Activated CD4-positive, alpha-beta memory T cell treated with anti-CD3 and anti-CD28 coated beads for 36 hours (primary cell): ENCODE measurements around the gene DUSP19. TPM values are rescaled to one million over a fixed set of nuclear protein-coding genes. Genes with fewer than 3 reads are reported as not detected.

Source experiments
- CTCF ChIA-PET: fragments of 350-600 bp; sonication (Branson Sonifier 250); formaldehyde crosslinking; loops from one replicate; lab custom pipeline; 2021; ENCODE audit warnings: antibody characterized with exemption, inconsistent platforms; lab: Charles Lee
- POLR2A ChIA-PET: fragments of 350-600 bp; sonication (Branson Sonifier 250); formaldehyde crosslinking; loops from one replicate; lab custom pipeline; 2021; ENCODE audit warnings: antibody characterized with exemption; lab: Charles Lee
- DNase-seq: peaks from one replicate; pipeline ENCODE4 v3.0.0-alpha.2; 2020
- H3K27ac Mint-ChIP-seq: one replicate; pipeline ENCODE4 v1.8.0; 2021; ENCODE audit warnings: mixed read lengths
- H3K27me3 Mint-ChIP-seq: one replicate; pipeline ENCODE4 v1.8.0; 2021; ENCODE audit warnings: mixed read lengths
- H3K36me3 Mint-ChIP-seq: one replicate; pipeline ENCODE4 v1.8.0; 2021; ENCODE audit warnings: mixed read lengths
- H3K4me1 Mint-ChIP-seq: one replicate; pipeline ENCODE4 v1.8.0; 2021; ENCODE audit warnings: low read depth, mixed read lengths
- H3K4me3 Mint-ChIP-seq: one replicate; pipeline ENCODE4 v1.8.0; 2021; ENCODE audit warnings: mild to moderate bottlenecking, mixed read lengths
- H3K9me3 Mint-ChIP-seq: one replicate; pipeline ENCODE4 v1.8.0; 2021; ENCODE audit warnings: mixed read lengths
- intact Hi-C: fragments of 100-400 bp; cut with micrococcal nuclease; formaldehyde crosslinking; loops from one replicate; pipeline ENCODE4 v1.15.1; 2023
- total RNA-seq, 2 experiments: library from RNA; stranded (reverse); gene quantifications; one replicate each; pipeline ENCODE4 v1.2.3, GENCODE V29; 2021

The DUSP19 gene, protein sequence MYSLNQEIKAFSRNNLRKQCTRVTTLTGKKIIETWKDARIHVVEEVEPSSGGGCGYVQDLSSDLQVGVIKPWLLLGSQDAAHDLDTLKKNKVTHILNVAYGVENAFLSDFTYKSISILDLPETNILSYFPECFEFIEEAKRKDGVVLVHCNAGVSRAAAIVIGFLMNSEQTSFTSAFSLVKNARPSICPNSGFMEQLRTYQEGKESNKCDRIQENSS
- 1 to 10 TPM; 2.1 to 2.7 TPM for total RNA-seq

DNA sequence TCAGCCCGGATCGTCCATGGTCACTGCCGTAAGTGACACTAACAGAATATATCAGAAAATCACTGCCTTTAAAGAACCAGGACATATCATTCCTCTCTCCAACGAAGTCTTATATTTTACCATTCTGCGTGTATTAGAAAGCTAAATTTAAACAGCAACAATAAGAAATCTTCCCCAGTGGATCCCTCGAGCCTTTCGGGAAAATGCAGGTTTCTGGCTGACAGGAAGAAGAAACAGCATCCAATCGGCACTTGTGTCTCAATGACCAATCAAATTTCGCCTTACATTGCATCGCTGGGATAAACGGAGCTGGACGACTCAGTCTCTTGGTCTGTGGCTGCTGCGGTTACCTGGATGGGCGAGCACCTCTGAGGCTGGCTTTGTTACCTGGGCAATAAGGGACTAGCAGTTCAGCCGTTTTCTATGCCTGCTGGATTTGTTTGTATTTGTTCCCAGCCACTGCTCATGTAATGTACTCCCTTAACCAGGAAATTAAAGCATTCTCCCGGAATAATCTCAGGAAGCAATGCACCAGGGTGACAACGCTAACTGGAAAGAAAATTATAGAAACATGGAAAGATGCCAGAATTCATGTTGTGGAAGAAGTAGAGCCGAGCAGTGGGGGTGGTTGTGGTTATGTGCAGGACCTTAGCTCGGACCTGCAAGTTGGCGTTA lies at the start of gene DUSP19:
Gene DUSP19 (plus strand): TSS at position 284 of the 675 bp plus-strand sequence. CDS start 187 bp downstream, at position 471.
- Mint-ChIP-seq H3K9me3 (no peaks in the 10 kb centered on the region), H3K27ac (peak within 1 kb of the TSS; percentile 40), H3K36me3 (no peaks in the 10 kb centered on the region), H3K27me3 (no peaks in the 10 kb centered on the region), H3K4me1 (peaks cover 7% of the 10 kb centered on the region), H3K4me3 (peak within 1 kb of the TSS; percentile 86)
- DNase-seq = peak; percentile 93
- CTCF ChIA-PET = interaction anchor here (1.0 kb wide), 1 partner anchor 29 kb away, joined by 4 read pairs; no protein-coding TSS in a partner anchor
- intact Hi-C loops = loop anchor here (1.0 kb wide), 3 partner anchors 16 to 46 kb away; partner anchors contain the start of genes NCKAP1 and NUP35
- POLR2A ChIA-PET = no interaction called here

DNA sequence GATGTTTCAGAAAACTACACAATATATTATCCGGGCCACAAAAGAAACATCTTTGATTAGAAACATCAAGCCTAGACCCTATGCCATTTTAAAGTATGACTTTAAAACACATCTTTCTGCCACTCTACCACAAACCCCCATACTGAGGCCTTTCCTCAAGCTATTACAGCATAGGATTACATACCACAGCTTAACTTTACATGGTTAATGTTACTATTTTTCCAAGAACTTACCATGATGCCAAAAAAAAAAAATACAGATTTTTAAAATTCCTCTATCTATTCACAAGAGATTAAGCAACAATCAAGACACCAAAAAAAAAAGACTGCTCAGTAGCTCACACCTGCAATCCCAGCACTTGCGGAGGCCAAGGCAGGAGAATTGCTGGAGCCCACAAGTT lies 49.3 kb upstream of the DUSP19 start:
- intact Hi-C loops = no loop called here
- no peak for DNase-seq
- POLR2A ChIA-PET = no interaction called here
- Mint-ChIP-seq H3K9me3 (no peaks in the 10 kb centered on the region), H3K27me3 (peaks cover 17% of the 10 kb centered on the region), H3K4me1 (no peaks in the 10 kb centered on the region), H3K36me3 (no peaks in the 10 kb centered on the region), H3K27ac (no peak overlapping the region), H3K4me3 (no peak overlapping the region)
- CTCF ChIA-PET = interaction anchor here (0.7 kb wide), 1 partner anchor 39 kb away, joined by 5 read pairs; no protein-coding TSS in a partner anchor

DNA sequence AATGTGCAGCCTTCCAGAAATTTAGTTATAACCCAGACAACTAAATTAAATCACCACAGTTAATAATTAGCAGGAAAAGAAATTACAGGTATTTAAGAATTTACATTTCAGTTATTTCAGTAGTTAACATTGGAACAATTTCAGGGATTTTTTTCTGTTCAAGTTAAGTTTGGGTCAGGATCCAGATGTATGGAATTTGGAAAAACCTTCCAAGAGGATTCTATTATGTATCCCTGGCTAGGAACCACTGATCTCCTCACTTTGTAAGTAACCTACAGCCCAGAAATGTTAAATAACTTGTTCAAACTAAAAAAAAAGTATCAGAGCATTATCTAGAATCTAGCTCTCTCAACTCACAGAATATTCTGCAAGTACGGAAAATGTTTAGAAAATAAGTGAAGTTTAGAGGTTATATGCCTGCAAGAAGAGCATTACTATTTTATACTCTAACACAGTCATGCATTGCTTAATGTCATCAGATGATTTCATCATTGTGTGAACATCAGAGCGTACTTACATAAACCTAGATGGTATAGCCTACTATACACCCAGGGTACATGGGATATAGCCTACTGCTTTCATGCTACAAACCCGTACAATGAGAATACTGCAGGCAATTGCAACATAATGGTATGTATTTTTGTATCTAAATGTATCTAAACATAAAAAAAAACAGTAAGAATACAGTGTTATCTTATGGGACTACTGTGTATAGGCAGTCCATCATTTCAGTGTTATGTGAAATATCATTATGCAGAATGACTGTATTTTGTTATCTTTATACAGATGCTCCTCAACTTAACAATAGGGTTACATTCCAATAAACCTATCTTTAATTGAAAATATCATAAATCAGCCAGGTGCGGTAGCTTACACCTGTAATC lies 46.4 kb upstream of the DUSP19 start:
- Mint-ChIP-seq H3K36me3 (no peaks in the 10 kb centered on the region), H3K27me3 (peaks cover 30% of the 10 kb centered on the region), H3K4me1 (peaks cover 22% of the 10 kb centered on the region), H3K9me3 (no peaks in the 10 kb centered on the region), H3K4me3 (no peak overlapping the region), H3K27ac (no peak overlapping the region)
- POLR2A ChIA-PET = no interaction called here
- CTCF ChIA-PET = interaction anchor here (1.2 to 1.4 kb wide), 2 partner anchors 10 to 53 kb away, joined by 3 read pairs; no protein-coding TSS in a partner anchor
- intact Hi-C loops = no loop called here
- DNase-seq = no peak

DNA sequence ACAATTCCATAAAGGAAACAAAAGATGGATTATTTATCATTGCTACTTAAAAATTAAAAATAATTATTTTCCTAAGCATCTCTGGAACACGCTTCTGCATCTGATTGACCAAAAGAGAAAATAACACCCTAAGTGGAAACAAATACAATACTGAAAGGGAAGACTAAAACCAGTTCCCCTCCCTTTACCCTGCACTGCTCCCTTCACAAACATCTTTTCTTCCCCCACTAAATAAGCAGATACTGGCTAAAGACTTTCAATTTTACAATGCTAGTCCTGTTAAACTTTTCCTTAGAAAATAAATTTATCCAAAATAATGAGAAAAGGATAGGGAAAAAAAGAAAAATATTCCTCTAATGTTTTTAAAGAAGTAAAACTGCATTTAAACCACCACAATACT lies 44.6 kb upstream of the DUSP19 start:
- Mint-ChIP-seq H3K4me1 (peaks cover 27% of the 10 kb centered on the region), H3K27me3 (peaks cover 34% of the 10 kb centered on the region), H3K9me3 (no peaks in the 10 kb centered on the region), H3K27ac (no peak overlapping the region), H3K4me3 (no peak overlapping the region), H3K36me3 (no peaks in the 10 kb centered on the region)
- ChIA-PET POLR2A (no interaction called here), CTCF (interaction anchor here (1.4 kb wide), 1 partner anchor 55 kb away, joined by 3 read pairs; no protein-coding TSS in a partner anchor)
- no peak for DNase-seq
- intact Hi-C loops = no loop called here

DNA sequence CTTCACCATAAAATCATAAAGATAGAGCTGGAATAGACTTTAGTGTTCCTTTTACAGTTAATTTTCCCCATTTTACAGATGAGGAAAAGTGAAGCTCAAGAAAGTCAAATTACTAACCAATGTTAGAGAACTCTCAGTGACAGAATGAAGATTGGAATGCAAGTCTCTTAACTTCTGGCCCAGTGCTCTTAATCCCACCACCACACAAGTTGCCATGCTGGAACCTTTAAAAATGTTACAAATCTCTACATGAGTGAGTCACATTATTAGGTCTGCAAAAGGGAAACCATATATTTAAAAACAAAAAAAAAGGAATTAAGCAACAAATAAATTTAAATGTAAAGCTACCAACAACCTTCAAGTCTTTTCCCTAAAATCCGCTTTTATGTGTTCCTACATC lies 43.7 kb upstream of the DUSP19 start:
- Mint-ChIP-seq H3K36me3 (no peaks in the 10 kb centered on the region), H3K27ac (no peak overlapping the region), H3K4me1 (peaks cover 28% of the 10 kb centered on the region), H3K4me3 (no peak overlapping the region), H3K9me3 (no peaks in the 10 kb centered on the region), H3K27me3 (peaks cover 35% of the 10 kb centered on the region)
- DNase-seq = no peak
- ChIA-PET POLR2A (no interaction called here), CTCF (no interaction called here)
- intact Hi-C loops = loop anchor here (5.0 kb wide), 1 partner anchor 83 kb away; no protein-coding TSS in a partner anchor

DNA sequence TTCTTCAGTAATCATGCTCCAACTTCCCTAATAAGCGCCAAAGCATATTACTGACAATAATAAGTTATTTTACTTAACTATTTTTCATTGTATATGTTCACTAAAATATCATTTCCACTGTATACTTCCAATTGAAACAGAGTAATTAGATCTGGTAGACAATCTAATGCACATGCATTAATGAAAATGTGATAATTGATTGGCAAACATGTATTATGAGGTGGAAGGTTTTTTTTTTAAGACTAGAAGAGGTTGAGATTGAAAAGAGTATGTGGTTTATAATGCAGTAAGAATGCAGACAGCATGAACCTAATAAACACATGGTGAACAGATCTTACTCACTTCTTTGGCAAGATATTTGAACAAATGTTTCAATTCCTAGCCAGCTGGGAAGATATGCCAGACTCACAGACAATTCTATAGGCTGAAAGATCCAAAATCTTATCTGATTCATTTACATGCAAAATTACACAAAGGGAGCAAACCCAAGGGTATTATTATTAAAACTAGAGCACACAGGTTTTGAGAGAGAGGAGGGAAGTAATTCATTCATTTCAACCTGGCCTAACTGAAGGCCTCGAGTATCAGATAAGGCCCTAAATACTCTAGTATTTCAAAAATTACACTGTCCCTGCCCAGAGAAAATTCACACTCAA lies 43.1 kb upstream of the DUSP19 start:
- Mint-ChIP-seq H3K27me3 (peaks cover 32% of the 10 kb centered on the region), H3K36me3 (no peaks in the 10 kb centered on the region), H3K9me3 (no peaks in the 10 kb centered on the region), H3K4me1 (peaks cover 28% of the 10 kb centered on the region), H3K4me3 (no peak overlapping the region), H3K27ac (no peak overlapping the region)
- intact Hi-C loops = loop anchor here (5.0 kb wide), 1 partner anchor 83 kb away; no protein-coding TSS in a partner anchor
- ChIA-PET CTCF (no interaction called here), POLR2A (no interaction called here)
- no peak for DNase-seq

DNA sequence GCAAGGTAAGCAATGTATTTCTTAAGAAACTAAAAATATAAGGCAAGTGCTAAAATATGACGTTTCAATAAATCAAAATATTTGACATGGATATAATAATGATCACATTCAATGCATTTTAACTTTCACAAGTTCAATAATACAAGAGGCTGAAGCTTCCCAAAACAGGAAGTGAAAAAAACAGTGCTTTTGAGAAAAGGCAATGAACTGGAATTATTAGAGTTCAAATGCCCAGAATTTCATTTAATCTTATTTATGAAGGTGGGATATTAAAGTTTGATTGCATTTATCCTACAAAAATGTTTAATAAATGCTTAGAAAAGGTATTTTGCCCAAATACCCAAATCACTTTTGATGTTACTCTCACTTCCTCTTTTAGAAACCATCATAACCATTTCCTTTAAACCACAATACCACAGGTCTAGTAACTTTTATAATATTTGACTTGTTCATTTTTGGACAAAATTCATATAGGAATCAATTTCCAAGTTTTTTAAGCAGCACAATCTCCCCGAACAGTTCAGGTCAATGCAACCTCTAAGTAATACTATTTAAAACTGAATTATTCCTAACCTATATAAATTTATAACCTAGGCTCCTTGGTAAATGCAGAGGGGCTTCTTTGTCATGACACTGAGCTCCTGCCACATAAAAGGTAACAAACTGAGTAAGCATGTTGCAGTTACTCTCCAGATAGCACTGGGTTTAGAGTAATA lies 42.4 kb upstream of the DUSP19 start:
- H3K9me3 Mint-ChIP-seq = no peaks in the 10 kb centered on the region
- peaks cover 33% of the 10 kb centered on the region for H3K27me3 Mint-ChIP-seq
- intact Hi-C loops = loop anchor here (5.0 kb wide), 1 partner anchor 84 kb away; no protein-coding TSS in a partner anchor
- ChIA-PET CTCF (no interaction called here), POLR2A (no interaction called here)
- peak overlapping the region; percentile 77 for H3K4me3 Mint-ChIP-seq
- no peak for DNase-seq
- no peaks in the 10 kb centered on the region for H3K36me3 Mint-ChIP-seq
- no peak overlapping the region for H3K27ac Mint-ChIP-seq
- H3K4me1 Mint-ChIP-seq = peaks cover 28% of the 10 kb centered on the region

DNA sequence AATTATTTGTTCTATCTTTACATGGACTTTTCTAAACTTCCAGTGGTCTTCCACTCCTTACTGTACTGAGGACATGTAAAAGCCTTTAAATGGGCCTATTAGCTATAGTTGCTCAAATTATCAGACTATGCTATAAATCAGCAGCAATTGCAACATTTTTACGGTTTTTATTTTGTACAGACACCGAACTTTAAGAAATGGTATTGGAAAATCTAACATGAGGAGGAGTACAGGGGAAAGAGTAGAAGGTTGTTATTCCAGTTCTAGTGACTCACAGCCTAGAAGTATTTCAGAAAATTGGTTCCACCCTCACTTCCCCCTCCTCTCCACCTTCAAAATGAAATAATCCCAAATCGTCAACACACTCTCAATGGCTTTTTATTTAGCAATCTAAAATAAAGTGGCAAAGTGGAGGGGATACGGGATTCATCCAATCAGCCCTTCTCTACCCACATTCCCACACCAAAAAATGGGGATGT lies 41.4 kb upstream of the DUSP19 start:
- H3K27ac Mint-ChIP-seq = peak overlapping the region; percentile 51
- peak overlapping the region; percentile 77 for H3K4me3 Mint-ChIP-seq
- intact Hi-C loops = loop anchor here (5.0 kb wide), 1 partner anchor 85 kb away; no protein-coding TSS in a partner anchor
- peaks cover 28% of the 10 kb centered on the region for H3K4me1 Mint-ChIP-seq
- H3K36me3 Mint-ChIP-seq = no peaks in the 10 kb centered on the region
- peaks cover 30% of the 10 kb centered on the region for H3K27me3 Mint-ChIP-seq
- no peaks in the 10 kb centered on the region for H3K9me3 Mint-ChIP-seq
- ChIA-PET CTCF (interaction anchor here (1.1 kb wide), 1 partner anchor 88 kb away, joined by 3 read pairs; no protein-coding TSS in a partner anchor), POLR2A (no interaction called here)
- DNase-seq = no peak

DNA sequence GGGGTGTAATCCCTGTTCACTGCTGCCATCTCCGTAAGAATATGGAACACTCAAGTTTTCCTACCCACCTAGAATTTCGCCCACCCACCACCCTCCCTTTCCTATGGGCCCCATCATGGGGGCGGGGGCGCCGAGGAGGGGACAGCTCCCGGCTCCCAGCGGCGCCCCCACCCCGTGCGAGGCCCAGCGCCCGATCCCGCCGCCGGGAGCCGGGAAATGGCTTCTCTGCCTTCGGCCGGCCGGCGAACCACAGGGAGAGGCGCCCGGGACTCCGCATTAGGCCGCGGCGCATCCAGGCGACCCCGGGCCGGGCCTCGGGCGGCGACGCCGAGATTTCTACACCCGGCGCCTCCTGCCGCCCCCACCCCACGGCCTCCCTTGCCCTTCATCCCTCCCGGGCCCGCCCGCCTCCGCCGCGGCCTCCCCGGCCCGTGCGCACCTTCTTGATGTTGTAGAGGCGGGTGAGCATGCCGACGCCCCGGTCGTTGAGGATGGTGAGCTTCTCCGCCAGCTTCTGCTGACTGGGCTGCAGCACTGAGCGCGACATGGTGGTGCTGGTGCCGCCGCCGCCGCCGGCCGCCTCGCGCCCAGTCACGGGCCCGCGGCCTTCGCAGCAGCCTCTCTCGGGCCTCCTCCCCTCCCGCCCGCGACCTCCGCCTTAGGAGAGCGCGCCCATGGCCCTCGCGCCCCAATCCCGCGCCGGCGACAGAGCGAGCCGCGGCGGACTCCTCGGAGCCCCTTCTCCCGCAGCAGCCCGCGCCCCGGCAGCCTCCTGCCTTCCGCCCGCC lies 40.8 kb upstream of the DUSP19 start:
- peaks cover 35% of the 10 kb centered on the region for H3K27me3 Mint-ChIP-seq
- DNase-seq = peak; percentile 58
- H3K4me1 Mint-ChIP-seq = peaks cover 28% of the 10 kb centered on the region
- no peaks in the 10 kb centered on the region for H3K36me3 Mint-ChIP-seq
- peak overlapping the region; percentile 51 for H3K27ac Mint-ChIP-seq
- intact Hi-C loops = loop anchor here (1.0 to 5.0 kb wide), 4 partner anchors 41 to 321 kb away; partner anchors contain the start of genes DNAJC10, DUSP19 and NUP35
- ChIA-PET POLR2A (no interaction called here), CTCF (interaction anchor here (0.6 to 1.1 kb wide), 2 partner anchors 87 to 366 kb away, joined by 3 read pairs; no protein-coding TSS in a partner anchor)
- H3K9me3 Mint-ChIP-seq = no peaks in the 10 kb centered on the region
- peak overlapping the region; percentile 78 for H3K4me3 Mint-ChIP-seq
